D341Med (cell line): ENCODE results near the gene ORM2.
"Not testable (repeated sequence)": the region's sequence is repeated elsewhere in the genome, so short reads cannot be mapped to it uniquely, and the experiment has no call there.

Source experiments
- DNase-seq: peaks from one replicate; pipeline ENCODE4 v3.0.0; 2012; ENCODE audit warnings: low spot score

ORM2 gene

GRCh38 chr9:114332474-114333040 lies 2.9 kb downstream of the ORM2 start:
- DNase-seq, result not testable (repeated sequence)

- DNase-seq, result not testable (repeated sequence)
These were observed 4.0 kb downstream of the ORM2 start for GRCh38 chr9:114333718-114334117.

GRCh38 chr9:114334490-114334889 lies 4.8 kb downstream of the ORM2 start:
- DNase-seq, result no peak

- no peak for DNase-seq
These were observed 6.1 kb downstream of the ORM2 start for GRCh38 chr9:114335745-114336144.

- no peak for DNase-seq
These were observed 6.5 kb downstream of the ORM2 start for GRCh38 chr9:114336157-114336556.

GRCh38 chr9:114336699-114337395 lies 7.2 kb downstream of the ORM2 start:
- no peak for DNase-seq

- no peak for DNase-seq
These were observed 8.5 kb downstream of the ORM2 start for GRCh38 chr9:114338187-114338586.

GRCh38 chr9:114339130-114339908 lies 9.7 kb downstream of the ORM2 start:
- peak; percentile 87 for DNase-seq

GRCh38 chr9:114341152-114341830 lies 11.6 kb downstream of the ORM2 start:
- no peak for DNase-seq

- DNase-seq, result no peak
These were observed 12.3 kb downstream of the ORM2 start for GRCh38 chr9:114341991-114342390.

- DNase-seq, result no peak
These were observed 13.2 kb downstream of the ORM2 start for GRCh38 chr9:114342755-114343440.

GRCh38 chr9:114343471-114344187 lies 14.0 kb downstream of the ORM2 start:
- no peak for DNase-seq

GRCh38 chr9:114344188-114344566 lies 14.5 kb downstream of the ORM2 start:
- no peak for DNase-seq

GRCh38 chr9:114344692-114345091 lies 15.0 kb downstream of the ORM2 start:
- DNase-seq, result no peak

GRCh38 chr9:114345493-114346065 lies 15.9 kb downstream of the ORM2 start:
- no peak for DNase-seq

- DNase-seq, result no peak
These were observed 16.5 kb downstream of the ORM2 start for GRCh38 chr9:114346146-114346545.

- DNase-seq, result no peak
These were observed 18.0 kb downstream of the ORM2 start for GRCh38 chr9:114347675-114348074.

GRCh38 chr9:114348261-114348905 lies 18.7 kb downstream of the ORM2 start:
- DNase-seq, result no peak

GRCh38 chr9:114348906-114349482 lies 19.3 kb downstream of the ORM2 start:
- DNase-seq, result no peak
